Stimulated activated CD8-positive, alpha-beta memory T cell treated with anti-CD3 and anti-CD28 coated beads, Interleukin-4, amount 100 ng/mL, for 48 hours (primary cell): ENCODE measurements around the gene WIF1.

Experiments used
- DNase-seq: peaks from one replicate; pipeline ENCODE4 v3.0.0-alpha.2; 2020

The WIF1 gene

GRCh38 chr12:65019696-65020234, 101.3 kb downstream of the WIF1 start:
- no peak for DNase-seq

- no peak for DNase-seq
These were observed 104.0 kb downstream of the WIF1 start for GRCh38 chr12:65016881-65017650.

DNA sequence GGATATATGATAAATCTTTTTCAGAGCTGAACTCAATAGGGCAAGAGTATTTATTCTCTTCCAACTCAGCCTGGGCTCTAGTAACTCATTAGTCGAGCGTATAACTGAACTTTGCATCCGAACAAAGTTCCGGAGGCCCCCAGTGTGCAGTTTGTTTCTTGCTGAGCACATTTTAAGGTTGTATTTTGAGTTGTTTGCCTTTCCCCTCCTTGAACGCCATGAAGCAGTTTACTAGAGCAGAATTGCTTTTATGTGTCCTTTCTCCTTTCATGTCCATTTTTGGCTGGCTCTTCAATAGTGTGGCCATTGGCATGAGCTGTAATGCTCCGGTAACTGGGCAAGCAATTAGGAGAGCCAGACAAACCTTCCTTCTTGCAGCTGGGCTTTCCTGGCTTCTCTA, 105.3 kb downstream of the WIF1 start:
- DNase-seq, result no peak

GRCh38 chr12:65014504-65015271, 106.4 kb downstream of the WIF1 start:
- DNase-seq, result no peak

GRCh38 chr12:65010437-65010836, 110.7 kb downstream of the WIF1 start:
- no peak for DNase-seq

GRCh38 chr12:65005716-65006115, 115.4 kb downstream of the WIF1 start:
- DNase-seq, result no peak

DNA sequence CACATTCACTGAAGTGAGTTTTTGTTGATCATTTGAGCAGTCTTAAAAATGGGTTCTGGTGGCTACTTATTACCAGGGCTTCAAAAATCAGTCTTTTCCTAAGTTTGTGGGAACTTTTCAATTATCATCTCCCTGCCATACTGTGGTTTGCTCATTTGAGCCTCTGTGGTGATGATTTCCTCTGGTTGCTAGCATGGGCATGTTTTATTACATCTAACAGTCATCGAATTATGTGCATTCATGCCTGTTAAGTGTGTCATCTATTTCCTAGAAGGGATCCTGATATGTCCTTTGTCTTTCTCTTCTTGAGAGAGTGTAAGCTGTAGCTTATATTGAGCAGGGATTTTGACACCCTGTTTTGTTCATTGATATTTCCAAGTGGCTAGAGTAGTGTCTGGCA, 116.8 kb downstream of the WIF1 start:
- DNase-seq, result no peak
